Measurements from ENCODE around the gene GPC5. TPM values are rescaled to one million over a fixed set of nuclear protein-coding genes. Genes with fewer than 3 reads are reported as not detected.
"Not testable (repeated sequence)": the region's sequence is repeated elsewhere in the genome, so short reads cannot be mapped to it uniquely, and the experiment has no call there.

Gene GPC5
- polyA plus RNA-seq, 10 donors: 0.16 to 0.77 (median 0.26) TPM

DNA sequence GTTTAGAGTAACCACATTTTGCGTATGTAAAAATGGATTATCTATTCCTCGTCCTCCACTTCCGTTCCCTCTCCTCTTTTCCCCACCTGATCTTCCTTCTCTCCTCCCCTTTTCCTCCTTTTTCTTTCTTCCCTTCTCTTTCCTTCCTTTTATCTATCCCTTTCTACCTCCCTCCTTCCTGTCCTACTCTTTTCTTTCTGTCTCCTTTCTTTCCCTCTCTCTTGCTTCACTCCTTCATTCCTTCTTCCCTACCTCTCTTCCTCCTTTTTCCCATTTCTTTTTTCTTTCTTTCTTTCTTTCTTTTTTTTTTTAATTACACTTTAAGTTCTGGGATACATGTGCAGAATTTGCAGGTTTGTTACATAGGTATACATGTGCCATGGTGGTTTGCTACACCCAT lies 1139.7 kb downstream of the GPC5 start:
- DNase-seq: no peak

DNA sequence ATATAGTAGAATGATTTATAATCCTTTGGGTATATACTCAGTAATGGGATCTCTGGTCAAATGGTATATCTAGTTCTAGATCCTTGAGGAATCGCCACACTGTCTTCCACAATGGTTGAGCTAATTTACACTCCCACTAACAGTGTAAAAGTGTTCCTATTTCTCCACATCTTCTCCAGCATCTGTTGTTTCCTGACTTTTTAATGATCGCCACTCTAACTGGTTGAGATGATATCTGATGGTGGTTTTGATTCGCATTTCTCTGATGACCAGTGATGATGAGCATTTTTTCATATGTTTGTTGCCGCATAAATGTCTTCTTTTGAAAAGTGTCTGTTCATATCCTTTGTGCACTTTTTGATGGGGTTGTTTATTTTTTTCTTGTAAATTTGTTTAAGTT lies 1140.7 kb downstream of the GPC5 start:
- DNase-seq: not testable (repeated sequence)

DNA sequence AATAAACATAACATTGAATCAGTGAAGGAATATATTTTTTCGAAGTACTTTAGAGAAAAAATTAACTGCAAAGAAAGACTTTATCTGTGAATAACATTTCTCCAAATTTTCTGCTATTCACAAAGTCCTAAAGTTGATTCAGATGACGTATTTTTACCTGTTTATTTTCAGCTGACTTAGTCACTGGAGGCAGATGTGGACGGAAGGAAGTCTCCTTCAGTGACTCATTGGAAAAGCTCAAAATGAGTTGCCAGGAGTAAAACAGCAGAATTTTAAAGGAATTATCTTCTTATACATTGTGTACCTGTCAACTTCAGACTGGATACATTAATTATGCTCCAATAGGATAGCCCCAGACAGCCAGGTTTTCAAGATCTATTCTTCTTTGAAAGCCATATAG lies 1148.8 kb downstream of the GPC5 start:
- DNase-seq: no peak

DNA sequence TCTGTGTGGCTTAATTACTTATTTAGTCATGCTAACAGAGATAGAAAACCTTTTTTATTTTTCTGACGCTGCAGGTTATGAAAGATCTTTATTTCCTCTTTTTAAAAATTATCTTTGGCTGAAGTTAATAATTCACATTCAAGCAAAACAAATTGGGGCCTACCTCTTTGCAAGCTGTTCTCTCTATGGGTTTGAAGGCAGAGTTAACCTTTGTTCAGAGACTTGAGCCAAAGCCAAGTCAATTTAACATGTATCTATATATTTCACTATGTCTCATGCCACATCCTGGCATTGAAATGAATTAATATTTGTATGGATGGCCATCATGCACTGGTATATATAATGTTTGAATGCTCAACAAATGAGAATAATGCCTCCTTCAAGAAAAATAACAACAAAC lies 1150.9 kb downstream of the GPC5 start:
- DNase-seq: no peak

DNA sequence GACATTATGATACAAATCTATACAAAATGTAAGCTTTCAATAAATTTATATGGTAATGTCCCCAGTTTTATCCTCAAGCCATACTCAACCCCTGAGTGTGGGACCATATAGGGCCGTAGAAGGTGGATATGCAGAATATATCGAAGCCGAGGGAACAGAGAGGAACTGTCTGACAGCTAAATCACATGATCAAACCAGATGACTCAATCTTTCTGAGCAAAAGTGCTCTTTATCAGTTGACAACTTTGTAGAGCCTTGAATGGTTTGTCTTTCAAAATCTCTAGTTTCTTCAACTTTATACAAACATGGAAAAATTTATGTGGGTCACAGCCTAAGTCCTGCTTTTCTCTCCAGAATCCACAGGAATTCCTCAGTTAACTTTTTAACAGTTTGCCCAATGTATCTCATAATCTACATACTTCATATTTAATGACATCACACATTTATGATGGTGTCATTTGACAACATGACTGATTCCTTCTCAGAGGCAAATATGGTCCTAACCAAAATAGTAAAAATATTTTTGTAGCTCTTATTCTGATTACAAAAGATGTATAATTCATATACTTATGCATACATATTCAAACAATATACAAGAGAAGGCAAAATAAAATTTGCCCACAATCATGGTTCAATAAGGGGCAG lies 1155.2 kb downstream of the GPC5 start:
- no peak for DNase-seq

DNA sequence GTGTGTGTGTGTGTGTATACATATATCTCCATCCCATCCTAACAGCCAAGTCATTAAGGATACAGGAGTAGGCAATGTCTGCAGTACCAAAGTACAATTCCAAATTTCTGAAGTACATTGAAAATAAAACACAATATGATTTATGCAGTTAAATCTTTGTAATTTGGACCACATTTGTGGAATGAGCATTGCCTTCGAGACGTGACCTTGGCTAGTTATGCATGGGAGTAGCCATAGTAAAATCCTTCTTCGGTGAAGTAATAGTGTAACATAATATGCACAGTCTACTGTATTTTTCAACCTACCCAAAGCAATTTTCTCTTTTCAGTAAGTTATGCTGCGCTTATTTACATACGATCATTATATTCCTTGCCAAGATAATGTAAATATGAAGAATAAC lies 1162.5 kb downstream of the GPC5 start:
- DNase-seq: peak; percentile 45 to 80 (median 60)

DNA sequence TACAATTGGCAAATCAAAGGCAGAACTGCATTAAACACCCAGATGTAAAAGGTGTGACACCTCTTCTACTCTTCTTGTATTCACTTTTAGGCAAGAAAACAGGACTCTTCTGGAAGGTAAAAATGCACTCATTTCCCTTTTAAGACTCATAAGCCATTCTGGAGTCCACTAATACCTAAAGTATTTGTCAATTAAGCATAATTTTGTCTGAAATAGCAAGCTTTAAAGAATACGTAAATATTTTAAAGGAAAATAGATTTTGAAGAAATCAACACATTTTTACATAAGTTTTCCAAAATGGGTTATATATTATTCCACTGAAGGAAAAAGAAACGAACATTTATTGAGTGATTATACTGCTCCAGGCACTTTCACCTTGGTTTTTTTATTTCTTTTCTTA lies 1166.5 kb downstream of the GPC5 start:
- DNase-seq: no peak

DNA sequence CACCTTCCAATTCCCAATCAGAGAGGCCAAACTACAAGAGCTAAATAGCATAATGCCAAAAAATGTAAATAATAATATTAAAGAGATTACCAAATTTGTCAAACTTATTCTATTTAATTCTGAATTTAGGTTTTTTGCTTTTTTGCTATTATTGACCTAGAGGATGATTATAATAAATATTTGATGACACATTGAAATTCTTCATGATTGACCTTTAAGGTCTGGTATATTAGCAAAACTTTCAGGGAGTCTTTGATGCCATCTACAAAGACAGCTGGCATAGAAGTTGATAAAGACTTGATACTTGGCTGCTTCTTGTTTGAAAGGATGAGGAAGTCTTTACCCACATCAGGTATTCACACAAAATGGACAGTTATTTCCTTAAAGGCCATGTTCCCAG lies 1168.3 kb downstream of the GPC5 start:
- DNase-seq: no peak

DNA sequence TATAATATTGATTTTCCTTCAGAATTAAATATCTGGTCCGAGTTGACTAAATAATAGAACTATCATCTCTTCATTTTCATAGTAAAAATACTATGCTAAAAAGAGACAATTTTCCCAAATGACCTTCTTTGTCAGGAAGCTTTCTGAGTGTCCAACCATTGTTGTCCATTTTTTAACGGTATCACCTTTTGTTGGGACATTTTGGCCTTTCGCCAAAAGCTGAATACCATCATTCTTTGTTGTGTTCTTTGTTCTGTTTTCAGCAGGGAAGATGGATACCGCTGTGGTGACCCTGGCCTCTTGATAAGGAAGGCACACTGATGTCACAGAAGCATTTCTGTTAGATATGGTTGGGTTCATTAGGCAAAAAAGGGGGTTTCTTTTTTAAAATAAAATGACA lies 1173.8 kb downstream of the GPC5 start:
- no peak for DNase-seq

DNA sequence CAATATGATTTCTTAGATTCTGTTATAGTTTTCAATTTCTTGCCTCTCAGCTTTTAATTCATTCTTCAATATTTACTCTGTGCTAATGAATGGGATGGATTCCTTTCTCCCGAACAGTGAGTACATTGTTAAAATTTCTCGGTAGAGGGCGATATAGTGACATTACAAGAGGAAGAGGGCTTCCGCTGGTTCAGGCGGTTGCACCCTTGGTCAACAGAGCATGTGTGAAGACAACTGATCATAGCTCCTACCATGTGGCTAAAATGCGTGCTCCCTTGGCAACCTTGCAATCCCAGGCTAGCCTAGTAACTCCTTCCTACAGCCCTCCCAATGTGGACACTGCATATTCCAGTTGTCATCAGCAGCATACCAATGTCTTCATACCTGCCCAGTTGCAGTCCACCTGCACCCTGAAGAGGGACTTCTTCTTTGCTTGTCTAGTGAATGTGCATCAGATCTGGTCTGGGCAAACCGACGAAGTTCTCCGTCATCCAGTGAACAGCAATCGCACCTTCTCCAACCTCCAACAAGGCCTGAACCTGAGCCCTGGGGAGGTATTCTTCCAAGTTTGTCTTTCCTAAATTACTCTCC lies 1175.1 kb downstream of the GPC5 start:
- DNase-seq: no peak

DNA sequence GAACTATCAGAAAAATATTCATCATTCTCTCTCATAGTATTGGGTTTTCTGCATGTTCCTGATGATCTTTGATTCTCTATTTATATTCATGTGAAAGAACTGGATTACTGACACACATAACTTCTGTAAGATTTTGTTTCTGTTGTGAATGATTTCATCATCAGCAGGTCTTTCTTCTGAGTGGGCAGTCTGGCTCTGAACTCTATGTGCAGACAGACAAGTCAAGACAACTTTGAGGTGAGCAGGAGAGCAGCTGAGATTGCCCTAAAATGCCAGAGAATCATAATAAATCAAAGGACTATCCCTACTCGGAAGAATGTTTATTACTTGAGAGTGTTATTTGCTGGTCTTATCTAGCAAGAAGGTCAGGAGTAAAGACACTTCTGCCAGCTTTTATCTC lies 1176.1 kb downstream of the GPC5 start:
- no peak for DNase-seq

DNA sequence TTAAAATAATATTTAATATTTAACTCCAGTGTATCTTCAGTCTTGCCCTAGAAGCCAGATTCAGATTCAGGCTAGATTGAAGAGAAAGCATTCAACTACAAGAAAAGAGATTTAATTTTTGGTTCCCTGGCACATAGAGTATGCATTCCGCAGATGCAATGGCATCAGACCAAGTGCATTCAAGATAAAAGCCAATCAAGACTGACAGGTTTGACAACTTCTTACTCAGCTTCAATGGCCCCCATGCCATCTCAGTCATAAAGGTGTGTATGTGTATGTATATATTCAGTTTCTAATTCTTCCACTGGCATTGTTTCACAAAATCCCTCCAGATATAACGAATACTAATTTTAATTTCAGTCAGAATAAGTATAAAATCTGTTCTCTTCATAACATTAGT lies 1177.4 kb downstream of the GPC5 start:
- DNase-seq: no peak

DNA sequence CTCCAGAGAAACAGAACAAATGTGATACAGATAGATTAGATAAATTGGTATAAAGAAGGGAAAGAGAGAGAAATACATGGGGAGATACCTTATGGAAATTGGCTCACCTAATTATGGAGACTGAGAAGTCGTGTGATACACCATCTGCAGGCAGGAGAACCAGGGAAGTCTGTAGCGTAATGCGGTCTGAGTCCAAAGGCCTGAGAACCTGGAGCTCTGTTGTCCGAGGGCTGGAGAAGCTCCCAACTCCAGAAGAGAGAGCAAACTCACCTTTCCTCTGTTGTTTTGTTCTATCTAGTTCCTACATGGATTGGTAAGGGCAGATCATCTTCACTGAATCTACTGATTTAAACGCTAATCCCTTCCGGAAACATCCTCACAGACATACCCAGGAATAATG lies 1179.9 kb downstream of the GPC5 start:
- DNase-seq: no peak

DNA sequence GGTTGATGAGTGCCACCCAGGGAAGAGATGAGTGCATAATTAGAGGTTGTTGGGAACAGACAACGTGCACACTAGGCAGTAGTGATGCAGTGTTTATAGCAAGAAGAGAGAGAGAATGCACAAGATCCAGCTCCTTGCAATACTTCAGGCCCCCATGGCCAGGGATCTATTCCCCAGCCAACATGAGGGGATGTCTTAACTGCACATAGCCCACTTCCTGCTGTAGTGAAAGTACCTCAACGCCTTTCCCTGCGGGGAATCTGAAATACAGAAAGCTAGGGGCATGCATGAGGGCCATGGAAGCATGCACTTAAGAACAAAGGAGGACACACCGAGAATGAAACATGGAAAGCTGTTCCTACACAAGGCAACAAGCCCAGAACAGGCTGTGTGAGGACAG lies 1191.5 kb downstream of the GPC5 start:
- DNase-seq: no peak

DNA sequence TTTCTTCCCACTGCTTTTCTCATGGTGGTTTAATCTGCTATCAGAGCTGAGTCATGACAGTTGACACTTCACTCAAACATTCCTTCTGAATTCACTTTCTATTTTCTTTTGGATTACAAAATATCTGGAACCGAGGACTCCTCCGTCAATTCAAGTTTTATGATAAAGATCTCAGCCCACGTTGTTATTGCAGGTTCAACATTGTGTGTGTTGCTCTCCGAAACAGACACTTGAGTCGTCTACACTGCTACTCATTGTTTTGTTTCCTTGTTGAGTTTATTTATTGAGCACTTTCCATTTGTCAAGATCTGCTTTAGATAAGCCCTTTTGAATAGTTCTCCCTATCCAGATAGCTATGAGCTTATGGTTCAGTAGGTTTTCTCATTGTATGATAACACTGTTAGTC lies 1192.1 kb downstream of the GPC5 start:
- no peak for DNase-seq

DNA sequence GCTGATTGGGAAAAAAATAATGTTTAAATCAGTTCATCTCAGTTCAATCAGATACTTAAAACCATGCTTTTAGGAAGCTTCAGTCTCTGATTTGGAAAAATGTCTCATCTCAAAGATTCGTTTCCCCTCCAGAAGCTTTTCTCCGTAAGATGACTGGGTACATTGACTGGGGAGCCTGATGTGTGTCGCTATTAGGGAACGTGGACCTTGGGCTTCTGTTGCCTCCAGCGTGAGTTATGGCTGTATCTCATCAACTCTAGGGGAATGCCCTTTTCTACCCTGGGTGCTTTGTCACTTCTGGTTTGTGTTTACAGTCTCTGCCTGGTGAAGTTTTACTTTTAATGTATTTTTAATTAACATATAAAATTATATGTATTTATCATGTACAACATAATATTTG lies 1192.7 kb downstream of the GPC5 start:
- DNase-seq: no peak

DNA sequence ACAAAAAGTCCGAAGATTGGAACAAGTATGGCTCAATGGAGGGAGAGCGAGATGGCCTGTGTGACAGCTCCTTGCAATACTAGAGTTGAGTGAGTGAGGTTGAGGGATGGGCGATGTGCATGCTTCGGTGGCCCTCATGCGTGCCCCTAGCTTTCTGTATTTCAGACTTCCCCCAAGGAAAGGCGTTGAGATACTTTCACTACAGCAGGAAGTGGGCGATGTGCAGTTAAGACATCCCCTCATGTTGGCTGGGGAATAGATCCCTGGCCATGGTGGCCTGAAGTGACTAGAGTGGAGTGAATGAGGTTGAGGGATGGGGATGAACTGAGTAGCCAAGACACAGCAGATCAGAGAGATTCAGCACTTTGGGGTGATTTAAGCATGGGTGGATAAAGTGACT lies 1194.3 kb downstream of the GPC5 start:
- DNase-seq: no peak

DNA sequence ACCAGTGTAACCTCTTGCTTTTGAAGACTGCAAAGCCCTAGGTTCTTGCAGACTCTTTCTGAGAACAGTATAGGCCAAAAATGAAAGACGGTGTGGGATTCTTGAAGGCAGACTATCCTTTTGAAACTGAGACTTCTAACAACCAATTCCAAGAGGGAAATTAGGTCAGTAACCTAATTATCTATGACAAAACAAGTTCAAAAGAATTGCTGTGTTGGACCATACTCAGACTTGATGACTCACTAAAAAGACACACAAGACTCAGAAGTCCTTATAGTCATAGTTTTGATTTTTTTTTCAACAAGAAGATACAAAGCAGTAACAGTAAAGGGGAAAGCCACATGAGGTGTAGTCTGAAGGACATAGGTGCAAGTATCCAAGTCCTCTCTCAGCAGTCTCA lies 1204.1 kb downstream of the GPC5 start:
- no peak for DNase-seq

DNA sequence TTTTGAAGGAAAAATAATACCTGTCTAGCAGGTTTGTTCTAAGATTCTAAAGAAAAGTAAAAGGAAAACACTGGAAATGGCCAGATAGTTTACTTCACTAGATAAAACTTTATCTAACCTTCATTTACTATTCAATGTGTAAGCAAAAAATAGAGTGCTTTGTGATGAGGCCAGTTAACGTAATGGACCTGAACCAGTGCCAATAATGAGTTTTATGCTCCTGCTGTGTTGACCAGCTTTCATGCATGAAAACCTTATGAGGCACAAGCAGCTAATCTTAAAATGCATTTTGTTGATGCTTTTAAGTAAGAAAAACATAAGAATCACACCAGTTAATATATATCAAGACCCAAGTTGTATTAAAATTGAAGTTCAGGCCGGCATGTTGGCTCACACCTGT lies 1211.0 kb downstream of the GPC5 start:
- no peak for DNase-seq

DNA sequence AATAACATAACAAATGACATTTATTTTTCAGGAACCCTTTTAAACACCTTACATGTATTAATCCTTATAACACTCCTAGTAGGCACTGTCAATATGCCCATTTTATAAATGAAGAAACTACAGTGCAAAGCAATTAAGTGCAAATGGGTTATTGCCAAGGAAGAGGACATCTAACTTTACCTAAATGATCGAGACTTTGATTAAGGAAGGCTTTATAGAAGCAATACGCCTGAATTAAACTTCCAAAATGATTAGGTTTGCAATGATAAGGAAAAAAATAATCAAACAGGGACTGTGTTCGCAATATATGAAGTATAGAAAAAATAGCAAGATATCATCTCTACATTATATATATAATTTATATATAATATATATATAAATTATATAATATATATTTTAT lies 1214.5 kb downstream of the GPC5 start:
- no peak for DNase-seq

DNA sequence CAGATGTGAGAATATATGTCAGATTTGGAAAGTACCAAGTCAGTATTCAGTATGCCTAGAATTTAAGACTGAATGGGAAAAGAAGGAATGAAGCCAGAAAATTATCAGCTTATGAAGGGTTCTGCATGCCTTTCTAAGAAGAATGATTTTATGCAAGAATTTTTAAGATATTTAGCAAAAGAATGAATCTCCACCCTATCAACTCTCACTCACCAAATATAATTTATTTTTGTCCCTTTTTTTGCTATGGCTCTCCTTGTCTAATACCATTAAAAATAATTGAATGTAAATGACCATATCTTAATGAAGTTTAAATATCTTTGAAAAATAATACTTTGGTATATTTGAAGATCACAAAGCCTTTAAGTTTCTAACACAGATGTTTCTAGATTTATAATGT lies 1215.5 kb downstream of the GPC5 start:
- no peak for DNase-seq

DNA sequence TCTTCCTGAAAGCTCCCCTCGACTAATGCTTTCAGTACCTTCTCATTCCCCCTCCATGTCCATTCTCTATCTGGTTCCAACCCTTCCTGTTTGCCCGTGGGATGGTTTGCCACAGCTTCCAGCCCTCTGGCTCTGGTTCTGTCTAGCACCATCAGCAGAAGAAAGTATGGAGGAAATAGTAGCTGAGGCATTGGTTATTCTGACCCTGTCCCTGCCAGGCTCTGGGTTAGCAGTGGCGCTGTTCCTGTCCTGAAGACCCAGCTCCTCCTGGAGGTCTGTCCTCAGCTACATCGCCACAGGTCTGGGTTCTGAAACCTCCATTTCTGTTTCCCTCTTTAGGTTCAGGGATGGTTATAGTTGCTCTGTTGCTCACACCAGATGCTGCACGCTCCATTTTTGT lies 1223.6 kb downstream of the GPC5 start:
- no peak for DNase-seq

DNA sequence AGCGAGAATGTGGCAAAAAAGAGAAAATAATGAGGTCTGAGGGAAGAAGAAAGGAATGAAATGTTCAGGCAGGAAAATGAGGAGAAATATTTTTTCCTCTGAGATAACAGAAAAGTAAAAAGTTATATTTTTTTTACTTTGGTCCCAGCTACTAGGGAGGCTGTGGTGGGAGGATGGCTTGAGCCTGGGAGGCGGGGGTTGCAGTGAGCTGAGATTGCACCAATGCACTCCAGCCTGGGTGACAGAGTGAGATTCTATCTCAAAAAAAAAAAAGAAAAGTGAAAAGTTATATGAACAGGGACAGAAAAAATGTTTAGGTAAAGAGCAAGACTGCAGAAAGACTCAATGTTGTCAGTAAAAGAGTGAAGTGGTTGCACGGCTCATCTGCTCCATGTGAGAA lies 1224.5 kb downstream of the GPC5 start:
- no peak for DNase-seq

DNA sequence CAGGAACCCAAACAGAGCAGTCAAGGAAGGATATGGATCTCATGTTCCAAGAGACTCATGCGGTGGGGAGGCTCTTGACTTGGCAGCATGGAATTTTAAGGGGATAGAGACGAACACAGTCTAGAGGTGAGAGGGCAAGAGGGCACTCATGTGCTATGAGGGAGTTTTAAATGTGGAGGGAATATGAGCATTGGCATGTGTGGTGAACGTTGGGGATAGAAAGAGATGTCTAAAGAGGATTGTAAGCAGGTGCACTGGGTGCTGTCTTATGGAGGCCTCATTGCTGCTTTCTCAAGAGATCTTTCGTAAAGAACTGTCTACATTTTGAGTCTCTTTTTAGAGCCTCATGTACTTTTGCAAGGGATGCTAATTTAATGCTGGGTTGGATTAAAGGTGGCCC lies 1227.9 kb downstream of the GPC5 start:
- no peak for DNase-seq

All from muscle of back (tissue), 11 donors.